ENCODE measurements around the gene GJD4. TPM values are rescaled to one million over a fixed set of nuclear protein-coding genes. Genes with fewer than 3 reads are reported as not detected.

Gene GJD4, protein sequence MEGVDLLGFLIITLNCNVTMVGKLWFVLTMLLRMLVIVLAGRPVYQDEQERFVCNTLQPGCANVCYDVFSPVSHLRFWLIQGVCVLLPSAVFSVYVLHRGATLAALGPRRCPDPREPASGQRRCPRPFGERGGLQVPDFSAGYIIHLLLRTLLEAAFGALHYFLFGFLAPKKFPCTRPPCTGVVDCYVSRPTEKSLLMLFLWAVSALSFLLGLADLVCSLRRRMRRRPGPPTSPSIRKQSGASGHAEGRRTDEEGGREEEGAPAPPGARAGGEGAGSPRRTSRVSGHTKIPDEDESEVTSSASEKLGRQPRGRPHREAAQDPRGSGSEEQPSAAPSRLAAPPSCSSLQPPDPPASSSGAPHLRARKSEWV
- total RNA-seq (2014; rRNA removed; shearing (Covaris generic); ENCODE audit: low replicate concordance) = not detected in 2 replicates

GRCh38 chr10:35605191-35605590 lies at the start of gene GJD4:
GJD4 (plus strand) TSS chr10:35605341; CDS start chr10:35605568, 227 bp downstream.
- H3K27ac ChIP-seq (ENCODE audit: low read length) = no peak within 1 kb of the TSS
- peaks cover 8% of the 10 kb centered on the region for H3K4me1 ChIP-seq (ENCODE audit: low read length)
- H3K36me3 ChIP-seq (ENCODE audit: insufficient read depth, low read length) = no peaks in the 10 kb centered on the region
- H3K4me2 ChIP-seq (ENCODE audit: low read depth, low read length, poor library complexity, severe bottlenecking) = no peak within 1 kb of the TSS
- H2AFZ ChIP-seq (ENCODE audit: low read length) = no peak within 1 kb of the TSS
- H3K9ac ChIP-seq (ENCODE audit: low read length) = no peak within 1 kb of the TSS
- no peaks in the 10 kb centered on the region for H3K27me3 ChIP-seq (ENCODE audit: low read length)
- no peaks in the 10 kb centered on the region for H3K79me2 ChIP-seq (ENCODE audit: low read length)
- DNase-seq = no peak
- H4K20me1 ChIP-seq (ENCODE audit: insufficient read depth, low read depth, low read length) = no peaks in the 10 kb centered on the region
- H3K9me3 ChIP-seq (ENCODE audit: low read length) = no peaks in the 10 kb centered on the region
- no peak within 1 kb of the TSS for H3K4me3 ChIP-seq (ENCODE audit: low read length)
- H3K9me2 ChIP-seq (replicated peaks; ENCODE audit: insufficient read depth, low read length) = no peaks in the 10 kb centered on the region

DNA sequence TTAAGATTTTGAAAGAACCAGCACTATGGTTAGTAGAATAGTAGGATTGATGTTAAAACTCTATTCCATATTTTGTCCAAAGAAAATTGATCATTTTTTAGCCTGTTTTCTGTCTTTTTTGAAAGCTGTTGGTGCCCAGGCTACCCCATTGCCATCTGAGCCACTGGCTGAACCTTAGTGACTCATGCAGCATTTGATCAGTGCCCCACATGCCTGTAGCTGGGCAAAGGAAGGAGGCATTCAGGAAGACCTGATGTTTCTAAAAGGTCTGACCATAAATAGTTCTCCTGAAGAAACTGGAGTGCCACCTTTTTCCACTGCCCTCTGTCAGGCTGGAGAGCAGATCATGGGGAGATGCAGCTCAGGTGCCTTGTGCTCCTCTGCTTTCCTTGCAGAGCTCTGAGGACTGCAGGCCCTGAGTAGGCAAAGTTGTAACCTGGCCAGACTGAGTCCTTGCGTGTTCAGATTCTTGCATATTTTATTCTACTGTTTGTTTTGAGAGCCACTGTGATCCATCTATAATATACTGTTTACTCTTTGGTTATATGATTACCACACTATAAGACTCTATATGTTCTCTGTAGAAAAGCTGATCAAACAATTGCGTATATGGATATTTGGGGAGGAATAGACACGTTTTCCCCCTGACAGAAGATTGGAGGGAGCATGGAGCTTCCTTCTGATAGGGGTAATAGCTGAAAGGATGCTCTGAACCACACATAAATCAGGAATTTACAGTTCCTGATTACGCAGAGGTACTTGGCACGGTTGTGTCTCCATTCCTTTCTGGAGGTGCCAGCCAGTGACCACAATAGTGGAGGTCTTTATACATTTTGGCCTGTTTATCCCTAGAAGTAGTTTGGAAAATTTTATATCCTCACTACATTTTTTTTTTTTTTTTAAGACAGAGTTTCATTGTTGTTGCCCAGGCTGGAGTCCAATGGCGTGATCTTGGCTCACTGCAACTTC lies 48.9 kb upstream of the GJD4 start:
- no peaks in the 10 kb centered on the region for H4K20me1 ChIP-seq (ENCODE audit: insufficient read depth, low read depth, low read length)
- H3K4me2 ChIP-seq (ENCODE audit: low read depth, low read length, poor library complexity, severe bottlenecking) = no peak overlapping the region
- H3K9me3 ChIP-seq (ENCODE audit: low read length) = no peaks in the 10 kb centered on the region
- no peaks in the 10 kb centered on the region for H3K9me2 ChIP-seq (replicated peaks; ENCODE audit: insufficient read depth, low read length)
- H3K4me3 ChIP-seq (ENCODE audit: low read length) = no peak overlapping the region
- no peaks in the 10 kb centered on the region for H3K79me2 ChIP-seq (ENCODE audit: low read length)
- no peaks in the 10 kb centered on the region for H3K27me3 ChIP-seq (ENCODE audit: low read length)
- no peak overlapping the region for H3K27ac ChIP-seq (ENCODE audit: low read length)
- H2AFZ ChIP-seq (ENCODE audit: low read length) = no peak overlapping the region
- no peak overlapping the region for H3K9ac ChIP-seq (ENCODE audit: low read length)
- DNase-seq = no peak
- H3K4me1 ChIP-seq (ENCODE audit: low read length) = peaks cover 19% of the 10 kb centered on the region
- no peaks in the 10 kb centered on the region for H3K36me3 ChIP-seq (ENCODE audit: insufficient read depth, low read length)

DNA sequence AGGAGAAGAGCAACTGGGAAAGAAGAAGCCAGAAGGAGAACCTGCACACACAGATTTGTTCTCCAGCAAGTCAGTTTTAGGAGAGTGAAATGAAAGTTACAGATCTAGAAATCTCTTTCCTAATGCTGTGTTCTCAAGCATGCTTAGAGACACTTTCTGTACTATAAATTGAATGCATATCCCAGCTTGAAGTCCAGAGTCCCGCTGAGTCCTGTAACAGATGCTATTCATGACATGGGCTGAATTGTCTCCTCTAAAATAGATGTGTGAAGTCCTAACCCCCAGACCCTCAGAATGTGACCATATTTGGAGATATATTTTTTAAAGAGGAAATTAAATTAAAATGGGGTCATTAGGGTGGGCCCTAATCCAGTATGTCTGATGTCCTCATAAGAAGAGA lies 46.9 kb upstream of the GJD4 start:
- Histone ChIP-seq H3K4me1 (ENCODE audit: low read length) (peaks cover 19% of the 10 kb centered on the region), H3K9me2 (replicated peaks; ENCODE audit: insufficient read depth, low read length) (no peaks in the 10 kb centered on the region), H3K36me3 (ENCODE audit: insufficient read depth, low read length) (no peaks in the 10 kb centered on the region), H2AFZ (ENCODE audit: low read length) (no peak overlapping the region), H3K79me2 (ENCODE audit: low read length) (no peaks in the 10 kb centered on the region), H3K4me2 (ENCODE audit: low read depth, low read length, poor library complexity, severe bottlenecking) (no peak overlapping the region), H3K4me3 (ENCODE audit: low read length) (no peak overlapping the region), H3K9me3 (ENCODE audit: low read length) (no peaks in the 10 kb centered on the region), H3K27me3 (ENCODE audit: low read length) (no peaks in the 10 kb centered on the region), H3K9ac (ENCODE audit: low read length) (no peak overlapping the region), H4K20me1 (ENCODE audit: insufficient read depth, low read depth, low read length) (no peaks in the 10 kb centered on the region), H3K27ac (ENCODE audit: low read length) (no peak overlapping the region)
- no peak for DNase-seq

GRCh38 chr10:35559416-35559815 lies 45.7 kb upstream of the GJD4 start:
- no peaks in the 10 kb centered on the region for H4K20me1 ChIP-seq (ENCODE audit: insufficient read depth, low read depth, low read length)
- peaks cover 12% of the 10 kb centered on the region for H3K4me1 ChIP-seq (ENCODE audit: low read length)

GRCh38 chr10:35561715-35562114 lies 43.4 kb upstream of the GJD4 start:
- Histone ChIP-seq H4K20me1 (ENCODE audit: insufficient read depth, low read depth, low read length) (no peaks in the 10 kb centered on the region), H3K9me3 (ENCODE audit: low read length) (no peaks in the 10 kb centered on the region), H3K9me2 (replicated peaks; ENCODE audit: insufficient read depth, low read length) (no peaks in the 10 kb centered on the region), H3K27me3 (ENCODE audit: low read length) (no peaks in the 10 kb centered on the region), H3K4me2 (ENCODE audit: low read depth, low read length, poor library complexity, severe bottlenecking) (no peak overlapping the region), H3K27ac (ENCODE audit: low read length) (no peak overlapping the region), H3K36me3 (ENCODE audit: insufficient read depth, low read length) (no peaks in the 10 kb centered on the region), H3K79me2 (ENCODE audit: low read length) (no peaks in the 10 kb centered on the region), H2AFZ (ENCODE audit: low read length) (no peak overlapping the region), H3K4me3 (ENCODE audit: low read length) (no peak overlapping the region), H3K4me1 (ENCODE audit: low read length) (peaks cover 13% of the 10 kb centered on the region), H3K9ac (ENCODE audit: low read length) (no peak overlapping the region)
- no peak for DNase-seq

More at GRCh38 chr10:35559416-35559815, 45.7 kb upstream of the GJD4 start:
- Histone ChIP-seq H3K4me3 (ENCODE audit: low read length) (no peak overlapping the region), H3K9me2 (replicated peaks; ENCODE audit: insufficient read depth, low read length) (no peaks in the 10 kb centered on the region), H3K27me3 (ENCODE audit: low read length) (no peaks in the 10 kb centered on the region), H2AFZ (ENCODE audit: low read length) (no peak overlapping the region), H3K36me3 (ENCODE audit: insufficient read depth, low read length) (no peaks in the 10 kb centered on the region), H3K79me2 (ENCODE audit: low read length) (no peaks in the 10 kb centered on the region), H3K27ac (ENCODE audit: low read length) (no peak overlapping the region), H3K4me2 (ENCODE audit: low read depth, low read length, poor library complexity, severe bottlenecking) (no peak overlapping the region), H3K9me3 (ENCODE audit: low read length) (no peaks in the 10 kb centered on the region), H3K9ac (ENCODE audit: low read length) (no peak overlapping the region)
- no peak for DNase-seq

GRCh38 chr10:35562427-35562826 lies 42.7 kb upstream of the GJD4 start:
- H3K27me3 ChIP-seq (ENCODE audit: low read length) = no peaks in the 10 kb centered on the region
- no peak for DNase-seq
- peaks cover 13% of the 10 kb centered on the region for H3K4me1 ChIP-seq (ENCODE audit: low read length)
- H3K4me2 ChIP-seq (ENCODE audit: low read depth, low read length, poor library complexity, severe bottlenecking) = no peak overlapping the region
- no peak overlapping the region for H2AFZ ChIP-seq (ENCODE audit: low read length)
- H3K27ac ChIP-seq (ENCODE audit: low read length) = no peak overlapping the region
- no peaks in the 10 kb centered on the region for H3K9me3 ChIP-seq (ENCODE audit: low read length)
- no peak overlapping the region for H3K4me3 ChIP-seq (ENCODE audit: low read length)
- H3K9ac ChIP-seq (ENCODE audit: low read length) = no peak overlapping the region
- no peaks in the 10 kb centered on the region for H4K20me1 ChIP-seq (ENCODE audit: insufficient read depth, low read depth, low read length)
- H3K36me3 ChIP-seq (ENCODE audit: insufficient read depth, low read length) = no peaks in the 10 kb centered on the region
- no peaks in the 10 kb centered on the region for H3K79me2 ChIP-seq (ENCODE audit: low read length)
- H3K9me2 ChIP-seq (replicated peaks; ENCODE audit: insufficient read depth, low read length) = no peaks in the 10 kb centered on the region

- H3K4me3 ChIP-seq (ENCODE audit: low read length) = no peak overlapping the region
- H3K36me3 ChIP-seq (ENCODE audit: insufficient read depth, low read length) = no peaks in the 10 kb centered on the region
- H3K9ac ChIP-seq (ENCODE audit: low read length) = no peak overlapping the region
- no peaks in the 10 kb centered on the region for H3K79me2 ChIP-seq (ENCODE audit: low read length)
- no peak overlapping the region for H3K27ac ChIP-seq (ENCODE audit: low read length)
- H3K9me2 ChIP-seq (replicated peaks; ENCODE audit: insufficient read depth, low read length) = no peaks in the 10 kb centered on the region
- no peaks in the 10 kb centered on the region for H4K20me1 ChIP-seq (ENCODE audit: insufficient read depth, low read depth, low read length)
- no peaks in the 10 kb centered on the region for H3K9me3 ChIP-seq (ENCODE audit: low read length)
- H3K27me3 ChIP-seq (ENCODE audit: low read length) = no peaks in the 10 kb centered on the region
- no peak overlapping the region for H2AFZ ChIP-seq (ENCODE audit: low read length)
- H3K4me2 ChIP-seq (ENCODE audit: low read depth, low read length, poor library complexity, severe bottlenecking) = no peak overlapping the region
- peaks cover 13% of the 10 kb centered on the region for H3K4me1 ChIP-seq (ENCODE audit: low read length)
- DNase-seq = peak; percentile 84
Measured at GRCh38 chr10:35563261-35563891, 41.8 kb upstream of the GJD4 start.

All from Karpas-422 (cell line).